Forelimb muscle (tissue), 1 donor: Measurements from ENCODE around the gene GAPT. TPM values are rescaled to one million over a fixed set of nuclear protein-coding genes. Genes with fewer than 3 reads are reported as not detected.
A peak's percentile ranks its signal among the peaks of the same experiment; 100 is the strongest.

Source experiments
- DNase-seq: peaks from one replicate; pipeline ENCODE4 v3.0.0-alpha.2; 2013; ENCODE audit warnings: low read depth
- polyA plus RNA-seq: library from polyadenylated mRNA; unstranded; fragments of 120-200 nt; gene quantifications from one replicate; pipeline ENCODE4 v1.2.1, GENCODE V29; 2013; ENCODE audit not compliant: insufficient read length

Gene GAPT
- polyA plus RNA-seq = 0.66 TPM

- no peak for DNase-seq
These were observed at the start of gene GAPT for GRCh38 chr5:58491216-58491892. Gene GAPT (plus strand): TSS chr5:58491435. CDS start chr5:58494537, 3,102 bp downstream.

DNA sequence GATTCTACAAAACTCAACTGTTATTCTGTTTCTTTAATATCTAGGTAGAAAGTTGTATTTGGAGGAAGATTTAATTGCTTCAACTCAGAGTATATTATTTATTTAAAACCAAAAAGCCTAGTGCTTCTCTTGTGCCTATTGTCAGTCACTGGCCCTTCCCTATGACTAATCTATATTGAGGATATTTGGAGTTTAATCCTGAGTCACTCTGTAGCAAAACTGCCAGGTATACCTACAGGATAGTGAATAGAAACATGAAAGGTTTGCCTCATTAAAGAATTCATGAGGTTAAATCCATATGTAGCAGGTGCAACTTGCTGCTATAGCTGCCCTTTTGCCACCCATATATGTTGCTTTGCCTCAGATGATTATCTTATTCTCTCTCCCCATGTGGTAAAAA lies 46.4 kb upstream of the GAPT start:
- no peak for DNase-seq

GRCh38 chr5:58446024-58446423 lies 45.2 kb upstream of the GAPT start:
- no peak for DNase-seq

DNA sequence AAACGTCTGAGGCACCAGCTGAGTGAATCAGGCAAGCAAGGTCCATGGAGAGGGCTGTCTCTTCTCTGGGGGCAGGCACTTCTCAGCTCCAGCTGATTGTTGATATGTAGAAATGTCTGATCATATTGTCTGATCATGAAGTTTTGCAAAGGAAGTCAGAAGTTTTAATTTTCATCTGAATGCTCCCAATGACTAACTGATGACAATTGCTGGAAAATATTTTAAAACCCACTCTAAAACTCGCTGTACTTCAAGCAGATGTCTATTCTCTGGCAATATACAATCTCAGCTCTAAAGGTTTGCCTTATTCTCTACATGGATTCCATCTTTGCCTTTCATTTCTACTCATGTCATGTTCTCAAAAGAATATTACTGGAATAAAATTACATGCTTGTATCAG lies 44.0 kb upstream of the GAPT start:
- no peak for DNase-seq

DNA sequence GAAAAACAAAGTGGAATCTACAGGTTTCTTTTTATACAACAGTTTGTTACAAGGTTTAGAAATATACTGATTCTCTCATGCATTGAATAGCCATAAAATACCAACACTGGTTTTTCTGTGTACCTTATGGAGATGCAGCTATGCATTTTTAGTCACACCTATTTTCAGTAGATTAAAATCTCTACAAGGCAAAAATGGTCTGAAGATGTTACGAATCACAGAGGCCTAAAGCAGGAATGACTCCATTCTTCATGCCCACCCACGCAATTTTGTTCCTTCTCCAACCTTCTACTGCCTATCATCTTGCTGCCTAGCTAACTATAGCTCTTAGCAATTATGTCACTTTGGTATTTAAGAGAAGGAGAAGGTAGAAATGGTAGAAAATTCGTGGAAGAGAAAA lies 41.2 kb upstream of the GAPT start:
- no peak for DNase-seq

GRCh38 chr5:58450811-58451629 lies 40.2 kb upstream of the GAPT start:
- DNase-seq = no peak

- DNase-seq = no peak
These were observed 39.3 kb upstream of the GAPT start for GRCh38 chr5:58451732-58452565.

DNA sequence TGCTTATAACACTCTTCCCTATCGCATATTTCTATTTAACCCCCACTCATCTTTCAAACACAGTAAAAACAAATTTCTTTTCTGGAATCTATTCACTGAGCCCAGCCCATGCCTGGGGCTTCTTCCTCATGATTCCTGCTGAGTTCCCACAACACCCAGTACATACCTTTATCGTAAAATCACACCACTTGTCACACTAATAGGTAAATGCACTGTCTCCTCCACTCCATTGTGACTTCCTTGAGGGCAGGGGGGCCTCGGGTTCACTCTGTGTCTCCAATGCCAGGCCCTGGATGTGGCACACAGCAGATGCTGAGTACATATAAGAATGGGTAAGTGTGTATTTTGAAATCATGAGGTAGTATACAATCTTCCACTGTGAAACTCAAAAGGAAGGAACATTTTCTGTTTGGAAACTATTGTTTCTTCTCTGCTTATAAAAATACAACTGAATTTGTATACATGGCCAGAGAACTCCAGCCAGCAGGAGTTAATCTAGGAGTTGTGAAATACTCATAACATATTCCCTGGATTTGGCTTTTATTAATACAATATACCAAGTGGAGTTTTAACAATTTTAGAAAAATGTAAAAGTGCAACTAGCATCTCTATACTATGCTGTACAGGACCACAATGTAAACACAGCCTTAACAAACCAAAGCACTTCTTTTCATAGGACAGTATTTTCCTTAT lies 38.5 kb upstream of the GAPT start:
- DNase-seq = no peak

GRCh38 chr5:58453306-58453705 lies 37.9 kb upstream of the GAPT start:
- no peak for DNase-seq

- no peak for DNase-seq
These were observed 37.2 kb upstream of the GAPT start for GRCh38 chr5:58454025-58454424.

DNA sequence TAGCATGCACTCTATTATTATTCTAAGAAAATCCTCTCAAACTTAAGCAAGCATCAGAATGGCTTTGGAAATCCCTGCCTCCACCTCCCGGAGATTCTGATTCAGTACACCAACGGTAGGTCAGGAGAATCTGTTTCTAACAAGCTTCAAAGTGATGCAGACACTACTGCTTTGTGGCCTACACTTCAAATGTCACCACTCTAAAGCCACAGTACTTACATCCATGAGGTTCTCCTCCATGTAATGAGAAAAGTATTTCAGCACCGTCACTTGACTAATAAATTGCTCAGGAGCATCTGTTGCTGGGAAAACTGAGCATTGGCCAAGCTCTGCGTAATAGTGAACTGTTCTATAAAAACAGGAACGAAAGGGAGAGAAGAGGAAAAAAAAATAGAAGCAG lies 36.2 kb upstream of the GAPT start:
- DNase-seq = no peak

GRCh38 chr5:58455480-58455879 lies 35.8 kb upstream of the GAPT start:
- no peak for DNase-seq

DNA sequence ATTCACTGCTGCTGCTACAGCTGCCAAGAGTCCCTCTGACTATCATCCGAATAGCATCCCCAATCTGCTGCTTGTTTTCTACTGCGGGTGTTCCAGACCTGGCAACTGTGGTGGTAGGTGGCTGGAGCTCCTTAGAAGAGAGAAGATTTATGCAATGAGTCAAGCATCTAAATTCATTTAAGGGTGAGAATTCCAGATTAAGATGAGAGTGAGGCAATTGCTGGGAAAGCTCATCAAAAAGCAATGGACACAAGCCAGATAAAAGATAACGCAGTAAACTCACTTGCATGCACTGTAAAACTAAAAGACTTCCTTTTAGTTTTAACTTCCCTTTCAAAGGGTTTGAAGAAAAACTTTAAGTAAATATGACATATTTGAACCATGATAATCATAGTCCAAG lies 35.2 kb upstream of the GAPT start:
- DNase-seq = no peak

- no peak for DNase-seq
These were observed 34.7 kb upstream of the GAPT start for GRCh38 chr5:58456486-58456885.

DNA sequence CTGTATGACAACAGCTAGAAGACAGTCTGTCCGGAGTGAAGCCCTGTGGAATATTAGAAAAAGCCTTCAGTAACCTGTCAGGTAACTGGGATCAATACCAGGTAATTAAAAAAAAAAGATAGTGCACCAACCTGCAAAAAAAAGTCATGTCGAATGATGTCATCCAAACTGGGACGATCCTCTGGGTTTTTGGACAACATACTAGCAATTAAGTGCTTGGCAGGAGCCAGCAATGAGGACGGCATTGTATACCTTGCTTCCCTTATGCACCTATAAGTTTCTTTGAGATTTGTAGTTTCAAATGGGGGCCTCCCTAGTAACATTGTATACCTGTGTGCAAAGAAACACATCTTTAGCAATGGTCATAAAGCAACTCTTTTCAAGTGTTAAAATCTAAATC lies 34.2 kb upstream of the GAPT start:
- DNase-seq = no peak

DNA sequence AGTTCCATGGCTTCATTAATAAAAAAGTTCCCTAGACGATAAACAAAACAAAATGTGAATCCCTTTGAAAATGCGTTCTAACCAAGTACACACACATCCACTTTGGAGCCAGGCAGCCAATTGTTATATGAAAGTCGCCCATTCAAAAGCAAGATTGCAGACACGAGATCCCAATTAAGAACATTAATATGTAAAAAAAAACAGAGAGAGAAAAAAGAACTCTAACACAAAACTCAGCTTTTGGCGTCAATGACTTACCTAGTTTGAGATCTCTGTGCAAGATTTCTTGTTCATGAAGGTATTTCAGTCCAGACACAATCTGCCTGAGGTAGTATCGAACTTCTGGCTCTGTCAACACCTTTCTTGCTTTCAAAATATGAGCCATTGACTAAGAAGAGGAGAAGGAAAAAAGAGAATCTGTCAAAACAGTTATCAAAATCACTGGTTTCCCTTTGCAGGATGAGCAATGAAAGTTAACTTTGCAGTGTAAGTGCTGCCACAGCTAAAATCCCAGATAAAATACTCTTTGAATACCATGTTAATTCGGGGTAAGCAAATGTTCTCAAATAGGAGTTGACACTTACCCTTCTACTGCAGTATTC lies 33.0 kb upstream of the GAPT start:
- no peak for DNase-seq

- DNase-seq = no peak
These were observed 32.5 kb upstream of the GAPT start for GRCh38 chr5:58458743-58459145.

DNA sequence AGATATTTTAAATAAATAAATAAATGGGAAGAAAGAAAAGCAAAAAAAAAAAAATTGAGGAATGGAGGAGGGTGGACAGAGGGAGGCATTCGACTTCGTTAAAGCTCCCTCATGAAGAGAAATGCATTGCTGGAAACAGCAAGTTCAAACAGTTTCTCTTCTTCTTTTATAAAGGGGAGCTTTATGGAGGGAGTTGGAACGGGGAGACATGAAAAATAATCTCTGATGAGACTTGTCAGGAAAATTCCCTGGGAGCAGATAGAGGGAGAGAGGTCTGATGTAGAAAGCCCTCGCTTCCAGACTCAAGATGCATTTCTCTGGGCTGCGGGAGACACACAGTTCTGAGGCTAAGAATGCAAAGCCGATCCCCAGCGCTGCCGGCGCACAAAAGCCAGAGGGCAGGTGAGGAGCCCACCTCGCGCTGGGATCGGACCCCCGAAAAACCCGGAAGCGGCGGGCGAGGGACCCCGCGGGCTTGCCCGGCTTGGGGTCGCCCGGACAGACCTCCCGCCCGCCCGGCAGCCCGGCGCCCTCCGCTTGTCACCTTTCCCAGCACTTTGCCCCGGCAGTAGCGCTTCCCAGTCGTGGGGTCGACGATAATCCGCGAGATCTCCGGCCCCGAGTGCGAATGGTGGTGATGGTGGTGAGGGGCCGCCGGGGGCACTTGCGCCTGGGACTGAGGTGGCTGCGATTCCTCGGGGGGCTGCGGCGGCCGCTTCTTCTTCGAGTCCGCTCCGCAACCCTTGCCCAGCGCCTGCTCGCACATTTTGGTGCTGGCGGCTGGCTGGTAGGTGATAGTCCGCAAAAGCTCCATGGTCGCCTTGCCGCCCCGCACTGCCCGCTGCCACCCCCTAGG lies 31.9 kb upstream of the GAPT start:
- DNase-seq = no peak

DNA sequence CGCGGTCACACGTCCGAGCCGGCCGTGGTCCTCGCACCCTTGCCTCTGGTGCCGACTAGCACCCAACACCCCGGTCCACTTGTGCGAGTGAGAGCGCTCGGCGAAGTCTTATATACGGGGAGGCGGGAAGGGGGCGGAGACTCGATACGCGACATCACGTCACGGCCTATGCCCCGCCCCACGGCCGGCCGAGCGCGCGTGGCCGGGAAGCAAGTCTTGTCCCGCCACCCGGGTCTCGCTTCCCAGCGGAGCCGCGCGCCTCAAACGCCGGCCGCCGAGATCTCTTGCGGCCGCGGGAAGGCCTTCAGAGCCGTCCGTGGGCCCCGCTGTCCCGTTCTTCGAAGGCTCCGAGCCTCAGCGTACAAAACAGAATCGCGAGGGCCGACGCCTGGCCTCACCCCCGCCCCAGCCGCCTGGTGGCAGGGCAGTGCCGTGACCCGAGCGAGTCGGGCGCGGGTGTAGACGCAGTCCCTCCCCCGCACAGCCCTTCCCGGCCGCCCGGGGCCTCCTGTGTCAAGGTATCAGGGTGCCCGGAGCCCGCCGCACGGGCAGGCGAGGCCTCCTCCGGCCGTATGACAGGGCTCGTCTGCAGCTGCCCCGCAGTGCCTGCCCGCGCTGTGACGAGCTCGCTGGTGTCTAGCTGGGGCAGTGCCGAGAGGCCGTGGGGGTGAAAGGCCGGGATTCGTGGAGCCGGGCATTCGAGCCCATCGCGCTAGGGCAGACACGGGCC lies 31.1 kb upstream of the GAPT start, which contains the start of gene PLK2:
Gene PLK2 (minus strand): TSS at position 85 of the 730 bp plus-strand sequence. CDS start 127 bp downstream, outside the sequence.
- DNase-seq = peak; percentile 77
